HTR-8/SVneo (cell line): Measurements from ENCODE around the gene SDK1.
A peak's percentile ranks its signal among the peaks of the same experiment; 100 is the strongest.

Source experiments
- DNase-seq: peaks from one replicate; pipeline ENCODE4 v3.0.0; 2011; ENCODE audit warnings: low spot score, mixed read lengths; ENCODE audit not compliant: insufficient read length
- FAIRE-seq: peaks from 2 replicates; lab custom pipeline; 2011; peaks lifted over from hg19 to GRCh38; lab: Jason Lieb, UNC

SDK1 gene

DNA sequence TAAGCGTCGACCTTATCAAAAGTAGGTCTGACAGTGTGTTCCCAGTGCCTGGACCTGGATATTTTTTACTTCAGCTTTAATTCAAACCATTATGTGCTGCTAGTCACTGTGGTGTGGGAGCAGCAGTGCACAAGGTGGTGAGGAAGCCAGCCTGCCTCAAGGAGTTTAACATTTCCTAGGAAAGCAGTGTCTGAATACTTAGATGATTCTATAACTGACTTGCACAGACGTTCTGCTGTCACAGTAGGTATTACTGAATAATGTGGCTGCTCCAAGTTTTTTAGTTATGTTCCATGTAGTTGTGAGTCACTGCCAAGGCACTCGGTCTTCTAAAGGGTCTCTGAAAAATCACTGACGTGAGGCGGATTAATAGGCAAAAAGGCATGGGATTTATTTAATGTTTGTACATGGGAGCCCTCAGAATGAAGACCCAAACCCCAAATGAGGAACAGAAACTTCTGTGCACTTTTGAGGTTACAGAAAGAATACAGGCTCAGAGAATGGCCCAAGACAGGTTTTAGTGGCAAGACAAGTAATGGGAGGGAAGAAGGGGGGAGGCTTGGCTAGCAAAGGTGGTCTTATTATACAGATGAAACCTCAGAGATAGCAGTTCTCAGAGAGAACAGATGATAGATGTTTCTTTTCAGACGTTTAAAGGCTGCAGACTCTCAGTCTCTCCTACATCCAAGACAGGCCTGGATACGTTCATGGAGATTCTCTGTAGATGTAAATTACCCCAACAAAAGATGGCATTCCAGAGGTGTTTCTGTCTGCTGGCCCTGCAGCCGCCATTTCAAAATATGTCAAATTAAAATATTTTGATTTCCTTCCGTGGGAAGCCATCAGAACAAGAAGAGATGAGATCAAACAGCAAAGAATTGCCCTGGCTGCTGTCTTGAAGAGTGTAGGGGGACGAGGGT, 209.3 kb downstream of the SDK1 start:
- DNase-seq (no peak), FAIRE-seq (peak; percentile 63)

DNA sequence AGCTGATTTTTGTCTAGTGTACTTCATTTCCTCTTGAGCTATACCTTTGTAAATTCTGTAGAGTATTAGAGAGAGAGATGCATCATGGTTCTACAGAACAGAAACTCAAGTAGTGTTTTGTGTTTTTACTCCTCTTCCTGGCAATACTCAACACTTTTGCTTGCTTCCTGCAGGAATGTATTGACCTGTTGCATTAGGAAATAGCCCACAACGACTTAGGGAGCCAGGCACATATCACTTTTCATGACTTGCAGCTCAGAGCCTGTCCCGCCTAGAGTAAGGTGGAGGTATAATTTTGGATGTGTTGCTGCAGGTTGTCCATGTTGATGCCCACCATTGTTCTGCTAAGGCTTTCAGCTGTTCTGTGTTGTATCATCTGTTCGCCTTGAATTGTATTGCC, 216.3 kb downstream of the SDK1 start:
- peak; percentile 36 for FAIRE-seq
- DNase-seq = no peak

DNA sequence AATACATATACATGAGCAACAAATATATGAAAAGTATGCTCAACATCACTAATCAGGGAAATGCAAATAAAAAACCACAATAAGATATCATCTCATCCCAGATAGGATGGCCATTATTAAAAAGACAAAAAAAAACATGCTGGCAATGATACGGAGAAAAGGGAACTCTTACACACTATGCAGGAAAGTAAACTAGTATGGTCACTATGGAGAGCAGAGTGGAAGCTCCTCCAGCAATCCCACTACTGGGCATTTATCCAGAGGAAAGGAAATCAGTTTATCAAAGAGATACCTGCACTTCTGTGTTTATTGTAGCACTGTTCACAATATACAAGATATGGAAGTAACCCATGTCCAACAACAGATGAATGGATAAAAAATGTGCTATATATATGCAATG, 217.5 kb downstream of the SDK1 start:
- no peak for FAIRE-seq
- no peak for DNase-seq

DNA sequence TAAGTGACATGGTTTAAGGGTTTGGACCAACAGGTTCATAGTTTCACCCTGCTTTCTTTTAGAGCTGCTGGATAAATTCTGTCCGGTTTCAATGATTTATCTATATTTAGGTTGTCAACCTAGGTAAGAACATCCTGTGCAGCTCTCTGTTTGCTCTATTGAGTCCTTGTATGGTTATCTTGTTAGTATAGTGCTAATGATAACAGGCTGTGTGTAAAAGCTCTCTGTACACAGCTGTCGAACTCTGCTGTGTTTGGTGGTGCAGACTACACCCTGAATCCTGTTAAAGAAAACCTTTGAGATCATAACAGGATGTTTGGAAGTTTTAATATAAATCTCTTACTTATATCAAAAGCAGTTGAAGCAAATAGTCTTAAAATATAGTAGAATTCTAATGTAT, 219.2 kb downstream of the SDK1 start:
- DNase-seq (no peak), FAIRE-seq (no peak)

- DNase-seq (no peak), FAIRE-seq (peak; percentile 85)
Observed at GRCh38 chr7:3527496-3528124, 226.6 kb downstream of the SDK1 start.

GRCh38 chr7:3533040-3533439, 232.0 kb downstream of the SDK1 start:
- DNase-seq = no peak
- no peak for FAIRE-seq

GRCh38 chr7:3537210-3537875, 236.3 kb downstream of the SDK1 start:
- DNase-seq (peak; percentile 31), FAIRE-seq (peak; percentile 54)

DNA sequence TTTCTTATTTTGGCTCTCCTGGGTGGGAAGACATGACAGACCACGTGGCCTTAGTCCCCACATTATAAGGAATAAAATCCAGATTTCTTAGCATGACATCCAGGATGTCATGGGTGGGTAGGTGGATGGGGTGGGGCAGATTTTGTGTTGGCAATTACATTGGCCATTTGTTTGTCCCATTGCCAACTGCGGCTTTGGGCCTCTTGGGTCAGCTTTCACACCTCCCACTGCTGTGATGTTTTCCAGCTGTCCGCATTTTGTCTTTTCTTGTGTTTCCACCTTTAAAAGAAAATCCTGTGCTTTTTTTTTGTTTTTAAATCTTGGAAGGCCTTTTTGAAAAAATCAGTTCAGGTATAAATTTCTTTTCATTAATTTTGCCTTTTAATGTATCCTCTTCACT, 237.0 kb downstream of the SDK1 start:
- DNase-seq = no peak
- FAIRE-seq = no peak

DNA sequence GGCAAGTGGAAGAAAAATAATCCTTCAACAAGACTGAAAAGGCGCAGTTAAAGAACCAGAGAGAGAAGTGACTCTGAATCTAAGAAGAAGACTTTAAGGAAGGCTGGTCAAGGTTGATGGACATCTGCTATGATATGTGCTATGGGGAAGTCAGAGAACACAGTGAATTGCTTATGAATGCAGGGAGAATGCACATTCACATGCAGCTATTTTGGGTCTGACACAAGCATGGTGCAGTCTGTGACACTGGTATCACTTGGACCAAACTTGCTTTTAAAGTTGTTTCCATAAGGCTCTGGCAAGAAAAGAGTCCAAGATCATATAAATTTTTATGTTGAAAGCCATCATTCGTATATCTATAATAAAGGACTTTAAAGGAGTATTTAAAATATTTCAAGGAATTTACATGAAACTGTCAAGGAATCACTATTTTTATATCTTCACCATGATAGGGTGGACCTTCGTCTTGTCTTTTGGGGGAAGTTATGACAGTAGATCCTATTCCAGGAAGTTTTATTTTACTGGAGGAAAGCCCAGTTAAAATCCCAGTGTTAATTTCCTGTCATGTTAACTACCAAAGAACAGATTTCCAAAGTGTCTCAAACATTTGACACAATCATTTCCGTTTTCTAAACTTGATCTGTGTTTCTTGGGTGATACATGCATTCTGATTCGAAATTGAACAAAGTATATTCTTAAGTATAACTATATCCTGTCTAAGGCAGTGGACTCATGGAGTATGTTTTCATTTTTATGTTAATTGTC, 239.6 kb downstream of the SDK1 start:
- DNase-seq (no peak), FAIRE-seq (peak; percentile 23)

DNA sequence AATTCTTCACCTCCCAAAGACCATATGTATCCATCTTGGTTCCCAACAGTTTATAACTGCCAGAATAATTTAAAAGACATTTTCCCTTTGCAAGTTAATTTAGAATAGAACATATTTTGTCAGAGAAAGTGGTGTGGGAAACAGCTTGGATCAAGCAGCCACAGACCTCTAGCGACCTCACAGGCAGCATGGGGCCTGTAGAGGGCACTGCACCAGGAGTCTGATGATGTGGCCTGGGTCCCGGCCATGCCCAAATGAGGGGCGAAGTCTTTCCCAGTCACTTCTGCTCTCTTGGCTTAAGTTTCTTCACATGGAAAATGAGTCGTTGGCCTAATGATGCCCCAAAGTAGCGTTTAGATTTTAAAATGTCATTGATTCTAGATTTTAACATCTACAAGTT, 243.2 kb downstream of the SDK1 start:
- FAIRE-seq (no peak), DNase-seq (no peak)

- no peak for DNase-seq
- FAIRE-seq = no peak
Observed at GRCh38 chr7:3548815-3549214, 247.8 kb downstream of the SDK1 start.

GRCh38 chr7:3549601-3550000, 248.5 kb downstream of the SDK1 start:
- FAIRE-seq (no peak), DNase-seq (no peak)

DNA sequence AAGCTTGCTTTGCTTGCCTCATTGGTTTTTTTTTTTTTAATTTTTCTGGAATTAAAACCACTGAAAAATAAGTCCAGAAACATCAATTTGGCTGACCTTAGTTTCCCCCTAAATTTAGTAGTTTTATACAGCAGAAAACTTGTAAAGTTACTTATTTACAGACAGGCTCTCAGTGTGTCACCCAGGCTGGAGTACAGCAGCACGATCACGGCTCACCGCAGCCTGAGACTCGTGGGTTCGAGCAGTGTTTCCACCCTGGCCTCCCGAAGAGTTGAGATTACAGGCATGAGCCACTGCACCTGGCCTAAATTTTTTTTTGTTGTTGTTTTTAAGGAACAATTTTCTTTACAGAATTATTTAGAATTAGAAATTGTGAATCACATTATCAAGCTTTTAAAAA, 250.5 kb downstream of the SDK1 start:
- DNase-seq (no peak), FAIRE-seq (no peak)

- DNase-seq = no peak
- no peak for FAIRE-seq
Observed at GRCh38 chr7:3552499-3552898, 251.4 kb downstream of the SDK1 start.

DNA sequence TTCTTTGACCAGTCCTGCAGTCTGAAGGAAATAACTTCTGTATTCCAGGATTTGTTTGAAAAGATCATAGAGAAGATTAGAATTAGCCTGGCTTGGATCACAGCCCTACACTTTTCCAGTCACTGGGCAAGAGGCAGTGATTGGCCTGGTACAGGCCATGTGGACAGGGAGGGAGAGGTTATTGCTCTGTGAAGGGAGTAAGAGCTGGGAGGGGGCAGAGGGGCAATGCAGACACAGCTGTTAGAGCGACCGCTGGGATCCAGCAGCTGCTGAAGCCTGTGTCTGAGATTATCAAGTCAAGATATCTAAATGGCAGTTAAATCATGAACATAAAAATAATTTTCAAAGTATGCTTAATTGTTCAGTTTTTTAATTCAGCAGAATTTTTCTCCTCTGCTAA, 257.3 kb downstream of the SDK1 start:
- no peak for FAIRE-seq
- no peak for DNase-seq

GRCh38 chr7:3559278-3559677, 258.2 kb downstream of the SDK1 start:
- peak; percentile 60 for FAIRE-seq

DNA sequence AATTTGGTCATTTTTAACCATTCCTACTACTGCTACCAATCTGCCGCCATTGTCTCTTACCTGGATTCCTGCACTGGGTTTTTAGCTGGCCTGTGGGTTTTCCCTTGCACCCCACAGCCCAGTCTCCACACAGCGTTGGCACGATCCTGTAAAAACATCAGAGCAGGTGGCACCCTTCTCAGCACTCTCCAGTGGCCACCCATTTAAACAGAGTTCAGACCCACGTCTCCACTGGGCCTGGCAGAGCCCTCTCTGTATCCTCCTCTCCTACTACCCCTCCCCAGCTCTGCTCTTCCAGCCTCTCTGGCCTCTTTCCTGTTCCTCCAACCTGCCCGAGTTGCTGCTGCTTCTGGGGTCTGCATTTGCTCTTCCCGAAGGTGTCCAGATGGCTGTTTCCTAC, 259.4 kb downstream of the SDK1 start:
- no peak for DNase-seq
- no peak for FAIRE-seq

More at GRCh38 chr7:3559278-3559677, 258.2 kb downstream of the SDK1 start:
- DNase-seq = peak; percentile 75

- FAIRE-seq (no peak), DNase-seq (no peak)
Observed at GRCh38 chr7:3561932-3562331, 260.9 kb downstream of the SDK1 start.

DNA sequence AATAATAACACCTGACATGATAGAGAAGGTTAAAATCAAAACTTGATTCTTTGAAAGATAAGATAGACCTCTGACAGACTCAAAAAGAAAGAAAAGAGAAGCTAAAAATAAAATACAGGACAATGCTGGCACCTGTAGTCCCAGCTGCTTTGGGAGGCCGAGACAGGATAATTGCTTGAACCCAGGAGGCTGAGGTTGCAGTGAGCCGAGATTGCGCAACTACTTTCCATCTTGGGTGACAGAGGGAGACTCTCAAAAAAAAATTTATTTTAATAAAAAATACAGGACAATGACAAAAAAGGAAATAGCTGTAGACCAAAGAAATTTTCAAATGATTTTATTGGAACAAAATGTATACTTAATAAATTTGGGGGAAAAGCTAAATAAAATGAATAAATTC, 263.2 kb downstream of the SDK1 start:
- DNase-seq = no peak
- no peak for FAIRE-seq

DNA sequence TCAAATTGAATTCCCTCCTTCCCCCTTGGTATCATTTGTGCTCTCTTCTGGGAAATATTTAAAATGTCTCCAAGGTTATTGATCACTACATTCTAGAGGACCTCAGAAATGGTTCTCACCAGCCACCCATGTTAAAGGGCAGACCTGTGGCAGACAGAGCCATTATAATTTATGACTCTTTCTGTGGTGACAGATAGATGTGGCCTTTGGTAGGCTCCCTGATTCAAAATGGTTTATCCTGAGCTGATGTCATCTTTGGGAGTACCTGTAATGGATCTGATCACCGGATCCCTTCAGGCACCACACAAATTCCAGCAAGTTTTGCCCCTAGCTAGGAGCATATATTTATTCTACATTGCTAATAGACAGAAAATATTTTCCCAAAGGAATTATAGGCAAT, 267.5 kb downstream of the SDK1 start:
- no peak for FAIRE-seq
- no peak for DNase-seq
